Retinal pigment epithelial cell (primary cell): Measurements from ENCODE around the gene SAPCD2.

Experiments
- DNase-seq: peaks from one replicate; pipeline ENCODE4 v3.0.0-alpha.2; 2010; ENCODE audit warnings: low read depth
- H3K4me3 ChIP-seq: 2 replicates; pipeline ENCODE4 v1.5.1; 2011; ENCODE audit warnings: mild to moderate bottlenecking, low read length, control low read depth, moderate library complexity
- TF ChIP-seq, protein P1 (sequence below): conservative IDR thresholded peaks from 2 replicates; pipeline ENCODE4 v1.5.1; 2011; ENCODE audit warnings: low read depth, low read length, control low read depth, inconsistent platforms

SAPCD2 gene

DNA sequence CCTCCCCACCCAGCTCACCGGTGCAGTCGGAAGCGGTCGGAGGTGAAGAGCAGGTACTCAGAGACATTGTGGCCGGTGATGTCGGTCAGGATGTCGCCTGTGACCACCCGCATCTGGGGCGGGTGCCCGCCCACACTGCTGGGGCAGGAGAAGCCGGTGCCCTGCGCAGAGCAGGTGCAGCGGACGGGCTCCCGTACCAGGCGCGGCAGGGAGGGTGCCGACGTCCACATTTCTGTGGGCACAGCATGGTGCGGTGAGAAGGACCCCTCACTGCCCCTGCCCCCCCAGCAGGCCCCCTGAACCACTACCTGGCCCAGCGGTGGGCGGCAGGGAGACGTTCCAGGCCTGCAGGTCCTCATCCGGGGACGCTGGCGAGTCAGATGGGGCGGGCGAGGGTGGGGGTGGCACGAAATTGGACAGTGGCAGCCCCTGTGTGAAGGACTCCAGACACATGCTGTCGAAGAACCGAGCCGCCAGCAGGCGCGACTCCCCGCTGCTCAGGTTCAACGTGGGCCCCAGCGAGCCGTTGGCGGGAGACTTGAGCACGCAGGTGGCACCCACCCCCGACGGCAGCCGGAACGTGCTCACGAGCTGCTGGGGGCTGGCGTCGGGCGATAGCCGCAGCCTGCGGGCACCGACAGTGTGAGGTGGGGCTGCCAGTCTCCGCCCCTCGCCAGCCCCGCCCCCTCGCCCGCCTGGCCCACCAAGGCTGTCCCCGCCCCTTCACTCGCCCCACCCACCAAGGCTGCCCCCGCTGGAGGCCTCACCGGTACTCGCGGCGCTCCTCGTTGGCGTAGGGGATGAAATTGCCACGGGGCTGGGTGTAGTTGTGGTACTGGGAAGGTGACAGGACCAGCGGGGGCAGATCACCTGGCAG, 57.4 kb downstream of the SAPCD2 start:
- TF ChIP-seq, protein P1, sequence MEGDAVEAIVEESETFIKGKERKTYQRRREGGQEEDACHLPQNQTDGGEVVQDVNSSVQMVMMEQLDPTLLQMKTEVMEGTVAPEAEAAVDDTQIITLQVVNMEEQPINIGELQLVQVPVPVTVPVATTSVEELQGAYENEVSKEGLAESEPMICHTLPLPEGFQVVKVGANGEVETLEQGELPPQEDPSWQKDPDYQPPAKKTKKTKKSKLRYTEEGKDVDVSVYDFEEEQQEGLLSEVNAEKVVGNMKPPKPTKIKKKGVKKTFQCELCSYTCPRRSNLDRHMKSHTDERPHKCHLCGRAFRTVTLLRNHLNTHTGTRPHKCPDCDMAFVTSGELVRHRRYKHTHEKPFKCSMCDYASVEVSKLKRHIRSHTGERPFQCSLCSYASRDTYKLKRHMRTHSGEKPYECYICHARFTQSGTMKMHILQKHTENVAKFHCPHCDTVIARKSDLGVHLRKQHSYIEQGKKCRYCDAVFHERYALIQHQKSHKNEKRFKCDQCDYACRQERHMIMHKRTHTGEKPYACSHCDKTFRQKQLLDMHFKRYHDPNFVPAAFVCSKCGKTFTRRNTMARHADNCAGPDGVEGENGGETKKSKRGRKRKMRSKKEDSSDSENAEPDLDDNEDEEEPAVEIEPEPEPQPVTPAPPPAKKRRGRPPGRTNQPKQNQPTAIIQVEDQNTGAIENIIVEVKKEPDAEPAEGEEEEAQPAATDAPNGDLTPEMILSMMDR: no peak
- DNase-seq: no peak
- H3K4me3 ChIP-seq: no peak overlapping the region
